ENCODE data around the gene MBD1. TPM values are rescaled to one million over a fixed set of nuclear protein-coding genes. Genes with fewer than 3 reads are reported as not detected.

The MBD1 gene
- total and polyA plus RNA-seq, 10 of the 15 experiments (the other 5 are each of a cell fraction or from before 2014, with no cell fraction given): 8.4 to 97.7 (median 59.9) TPM

- TF ChIP-seq ZNF592 (IDR thresholded peaks at IDR 0.05) (no peak), BMI1 (IDR thresholded peaks at IDR 0.05; ENCODE audit: borderline replicate concordance) (peak; percentile 73), RUNX3 (IDR thresholded peaks at IDR 0.05; ENCODE audit: low read length) (peak; percentile 86), MTA3 (IDR thresholded peaks at IDR 0.05; ENCODE audit: borderline replicate concordance, low read length) (peak; percentile 92), MEF2A (IDR thresholded peaks at IDR 0.05; ENCODE audit: insufficient read depth, low read depth, low read length) (peak; percentile 92), RBBP5 (conservative IDR thresholded peaks at IDR 0.05) (no peak), SPI1 (IDR thresholded peaks at IDR 0.05; ENCODE audit: borderline replicate concordance, insufficient read depth, low read depth, low read length) (peak; percentile 39; the same call in 1 of the 2 replicates), STAT1 (conservative IDR thresholded peaks at IDR 0.05) (no peak), NFIC (IDR thresholded peaks at IDR 0.05; ENCODE audit: low read depth, low read length) (peak; percentile 90), POU2F2 (IDR thresholded peaks at IDR 0.05; ENCODE audit: borderline replicate concordance, low read depth, low read length) (peak; percentile 62; the same call in 1 of the 3 replicates), CREM (IDR thresholded peaks at IDR 0.05; ENCODE audit: low read depth) (peak; percentile 72; the same call in 1 of the 2 replicates), EZH2 (IDR thresholded peaks at IDR 0.05; ENCODE audit: borderline replicate concordance, control insufficient read depth, low read depth, low read length) (no peak), IKZF2 (IDR thresholded peaks at IDR 0.05) (peak; percentile 82 to 83), SREBF2 (IDR thresholded peaks at IDR 0.05; ENCODE audit: low read length) (no peak), BHLHE40 (IDR thresholded peaks at IDR 0.05; ENCODE audit: borderline replicate concordance in 1 of 2, low read depth in 2 of 2, low read length in 1 of 2) (0 out of 4 replicates have a peak, but pooled peaks of 1 of the 2 experiments have one; percentile 50), KDM1A (IDR thresholded peaks at IDR 0.05; ENCODE audit: borderline replicate concordance) (no peak), ZBED1 (IDR thresholded peaks at IDR 0.05; ENCODE audit: borderline replicate concordance) (peak; percentile 58; the same call in 1 of the 2 replicates), BCL11A (IDR thresholded peaks at IDR 0.05; ENCODE audit: low read depth, low read length) (peak; percentile 78)
- TF ChIP-seq, protein P1, sequence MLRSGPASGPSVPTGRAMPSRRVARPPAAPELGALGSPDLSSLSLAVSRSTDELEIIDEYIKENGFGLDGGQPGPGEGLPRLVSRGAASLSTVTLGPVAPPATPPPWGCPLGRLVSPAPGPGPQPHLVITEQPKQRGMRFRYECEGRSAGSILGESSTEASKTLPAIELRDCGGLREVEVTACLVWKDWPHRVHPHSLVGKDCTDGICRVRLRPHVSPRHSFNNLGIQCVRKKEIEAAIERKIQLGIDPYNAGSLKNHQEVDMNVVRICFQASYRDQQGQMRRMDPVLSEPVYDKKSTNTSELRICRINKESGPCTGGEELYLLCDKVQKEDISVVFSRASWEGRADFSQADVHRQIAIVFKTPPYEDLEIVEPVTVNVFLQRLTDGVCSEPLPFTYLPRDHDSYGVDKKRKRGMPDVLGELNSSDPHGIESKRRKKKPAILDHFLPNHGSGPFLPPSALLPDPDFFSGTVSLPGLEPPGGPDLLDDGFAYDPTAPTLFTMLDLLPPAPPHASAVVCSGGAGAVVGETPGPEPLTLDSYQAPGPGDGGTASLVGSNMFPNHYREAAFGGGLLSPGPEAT (IDR thresholded peaks at IDR 0.05; ENCODE audit: low read depth): peak; percentile 70
- TF ChIP-seq, protein P2, sequence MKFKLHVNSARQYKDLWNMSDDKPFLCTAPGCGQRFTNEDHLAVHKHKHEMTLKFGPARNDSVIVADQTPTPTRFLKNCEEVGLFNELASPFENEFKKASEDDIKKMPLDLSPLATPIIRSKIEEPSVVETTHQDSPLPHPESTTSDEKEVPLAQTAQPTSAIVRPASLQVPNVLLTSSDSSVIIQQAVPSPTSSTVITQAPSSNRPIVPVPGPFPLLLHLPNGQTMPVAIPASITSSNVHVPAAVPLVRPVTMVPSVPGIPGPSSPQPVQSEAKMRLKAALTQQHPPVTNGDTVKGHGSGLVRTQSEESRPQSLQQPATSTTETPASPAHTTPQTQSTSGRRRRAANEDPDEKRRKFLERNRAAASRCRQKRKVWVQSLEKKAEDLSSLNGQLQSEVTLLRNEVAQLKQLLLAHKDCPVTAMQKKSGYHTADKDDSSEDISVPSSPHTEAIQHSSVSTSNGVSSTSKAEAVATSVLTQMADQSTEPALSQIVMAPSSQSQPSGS (IDR thresholded peaks at IDR 0.05; ENCODE audit: low read length): peak; percentile 40
- TF ChIP-seq, protein P3, sequence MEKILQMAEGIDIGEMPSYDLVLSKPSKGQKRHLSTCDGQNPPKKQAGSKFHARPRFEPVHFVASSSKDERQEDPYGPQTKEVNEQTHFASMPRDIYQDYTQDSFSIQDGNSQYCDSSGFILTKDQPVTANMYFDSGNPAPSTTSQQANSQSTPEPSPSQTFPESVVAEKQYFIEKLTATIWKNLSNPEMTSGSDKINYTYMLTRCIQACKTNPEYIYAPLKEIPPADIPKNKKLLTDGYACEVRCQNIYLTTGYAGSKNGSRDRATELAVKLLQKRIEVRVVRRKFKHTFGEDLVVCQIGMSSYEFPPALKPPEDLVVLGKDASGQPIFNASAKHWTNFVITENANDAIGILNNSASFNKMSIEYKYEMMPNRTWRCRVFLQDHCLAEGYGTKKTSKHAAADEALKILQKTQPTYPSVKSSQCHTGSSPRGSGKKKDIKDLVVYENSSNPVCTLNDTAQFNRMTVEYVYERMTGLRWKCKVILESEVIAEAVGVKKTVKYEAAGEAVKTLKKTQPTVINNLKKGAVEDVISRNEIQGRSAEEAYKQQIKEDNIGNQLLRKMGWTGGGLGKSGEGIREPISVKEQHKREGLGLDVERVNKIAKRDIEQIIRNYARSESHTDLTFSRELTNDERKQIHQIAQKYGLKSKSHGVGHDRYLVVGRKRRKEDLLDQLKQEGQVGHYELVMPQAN (conservative IDR thresholded peaks at IDR 0.05): no peak
Observed at GRCh38 chr18:50312296-50313030, 31.1 kb upstream of the MBD1 start (continued).

Measured in GM12878 (cell line).